Keratinocyte (primary cell): Measurements from ENCODE around the gene GNB1. TPM values are rescaled to one million over a fixed set of nuclear protein-coding genes. Genes with fewer than 3 reads are reported as not detected.

Source experiments
- DNase-seq: peaks from one replicate; pipeline ENCODE4 v3.0.0-alpha.2; 2011; ENCODE audit warnings: low read depth, missing footprints, low spot score
- FAIRE-seq: peaks from 2 replicates; lab custom pipeline; 2011; peaks lifted over from hg19 to GRCh38; lab: Jason Lieb, UNC
- H2AFZ ChIP-seq: 2 replicates; pipeline ENCODE4 v1.6.0; 2012; ENCODE audit warnings: low read length, control low read depth, inconsistent platforms; ENCODE audit not compliant: control insufficient read depth
- H3K27ac ChIP-seq: 2 replicates; pipeline ENCODE4 v1.5.1; 2011; ENCODE audit warnings: low read length; ENCODE audit not compliant: control insufficient read depth, insufficient read depth
- H3K27me3 ChIP-seq: 3 replicates; pipeline ENCODE4 v1.6.0; 2011; ENCODE audit warnings: low read length; ENCODE audit not compliant: control insufficient read depth, insufficient read depth; ENCODE audit errors: extremely low read depth
- H3K36me3 ChIP-seq, 2 experiments: 2 replicates in 1 of 2; 3 replicates in 1 of 2; pipeline ENCODE4 v1.5.1; 2011; ENCODE audit warnings: low read length in 2 of 2, mild to moderate bottlenecking in 1 of 2; ENCODE audit not compliant: control insufficient read depth in 2 of 2, insufficient read depth in 2 of 2; ENCODE audit errors: extremely low read depth in 1 of 2
- H3K4me1 ChIP-seq: 3 replicates; pipeline ENCODE4 v1.5.1; 2011; ENCODE audit warnings: low read length; ENCODE audit not compliant: control insufficient read depth, insufficient read depth; ENCODE audit errors: extremely low read depth
- H3K4me2 ChIP-seq: 3 replicates; pipeline ENCODE4 v1.6.0; 2011; ENCODE audit warnings: low read depth, low read length; ENCODE audit not compliant: control insufficient read depth, insufficient read depth; ENCODE audit errors: extremely low read depth
- H3K4me3 ChIP-seq, 3 experiments: fragments of 200-600 bp in 1 of 3; sonication (generic) in 1 of 3; 2 replicates in 2 of 3; 3 replicates in 1 of 3; pipeline ENCODE4 v1.5.1; 2011 to 2016; ENCODE audit warnings: low read length in 3 of 3, mild to moderate bottlenecking in 3 of 3, control low read depth in 2 of 3, inconsistent platforms in 1 of 3, low read depth in 1 of 3, mixed read lengths in 1 of 3, mixed run types in 1 of 3, moderate library complexity in 1 of 3; ENCODE audit not compliant: control insufficient read depth in 2 of 3, insufficient read depth in 2 of 3; ENCODE audit errors: extremely low read depth in 1 of 3
- H3K79me2 ChIP-seq: 2 replicates; pipeline ENCODE4 v1.6.0; 2012; ENCODE audit warnings: low read length; ENCODE audit not compliant: control insufficient read depth, insufficient read depth
- H3K9ac ChIP-seq: 3 replicates; pipeline ENCODE4 v1.6.0; 2011; ENCODE audit warnings: low read length; ENCODE audit not compliant: control insufficient read depth, insufficient read depth; ENCODE audit errors: extremely low read depth
- H3K9me1 ChIP-seq: 3 replicates; pipeline ENCODE4 v1.6.0; 2011; ENCODE audit warnings: low read length; ENCODE audit not compliant: control insufficient read depth, insufficient read depth; ENCODE audit errors: extremely low read depth
- H3K9me3 ChIP-seq: 2 replicates; pipeline ENCODE4 v1.5.1; 2012; ENCODE audit warnings: low read depth, low read length; ENCODE audit not compliant: control insufficient read depth
- H4K20me1 ChIP-seq: 3 replicates; pipeline ENCODE4 v1.6.0; 2011; ENCODE audit warnings: low read length; ENCODE audit not compliant: control insufficient read depth, insufficient read depth; ENCODE audit errors: extremely low read depth
- CTCF ChIP-seq, 3 experiments: IDR thresholded peaks in 1 of 3; conservative IDR thresholded peaks in 1 of 3; optimal IDR thresholded peaks in 1 of 3; 2 replicates in 2 of 3; 3 replicates in 1 of 3; pipeline versions ENCODE3 to v1.5.1; 2011; ENCODE audit warnings: low read length in 3 of 3, mild to moderate bottlenecking in 3 of 3, moderate library complexity in 2 of 3, control low read depth in 1 of 3, inconsistent platforms in 1 of 3; ENCODE audit not compliant: insufficient read depth in 2 of 3; ENCODE audit errors: extremely low read depth in 1 of 3
- EZH2 ChIP-seq: IDR thresholded peaks from one replicate; pipeline ENCODE4 v1.6.1; 2012; ENCODE audit warnings: inconsistent platforms, mild to moderate bottlenecking, low read length, moderate library complexity
- dilution Hi-C: fragments of 300-500 bp; cut with MboI; formaldehyde crosslinking; loops from one replicate; pipeline ENCODE4 v1.7.0; 2020; ENCODE audit warnings: low sequenced_read_pairs; ENCODE audit not compliant: extremely low pct_ligation_motif_present
- polyA plus RNA-seq, 5 experiments: library from polyadenylated mRNA; depleted of rRNA in 3 of 5; stranded (reverse) in 3 of 5; stranded (forward) in 1 of 5; unstranded in 1 of 5; fragments of >200 nt; gene quantifications; 1 replicate in 1 of 5; 2 replicates in 3 of 5; 3 replicates in 1 of 5; pipeline versions ENCODE4 v1.2.1 to v1.2.3, GENCODE V29; 2011 to 2012; ENCODE audit warnings: missing spikeins in 2 of 5, low read depth in 1 of 5, low replicate concordance in 1 of 5

GNB1 gene
- polyA plus RNA-seq, 1 donor (not counting 4 experiments of a cell fraction or from before 2014, with no cell fraction given), result 364 TPM

- H3K9me3 ChIP-seq, result no peaks in the 10 kb centered on the region
- DNase-seq, result no peak
- H3K9me1 ChIP-seq, result no peaks in the 10 kb centered on the region
- no peak for FAIRE-seq
- dilution Hi-C loops, result no loop called here
- H3K9ac ChIP-seq, result no peak overlapping the region
- no peaks in the 10 kb centered on the region for H3K79me2 ChIP-seq
- H3K4me1 ChIP-seq, result no peaks in the 10 kb centered on the region
- H3K4me3 ChIP-seq, result no peak overlapping the region
- H3K4me2 ChIP-seq, result no peak overlapping the region
- H3K27me3 ChIP-seq, result peaks cover 45% of the 10 kb centered on the region
- H3K36me3 ChIP-seq, result no peaks in the 10 kb centered on the region
- no peak for TF ChIP-seq EZH2
- no peak for TF ChIP-seq CTCF (optimal IDR thresholded peaks at IDR 0.05 in 1 of 3, IDR thresholded peaks at IDR 0.05 in 1 of 3, conservative IDR thresholded peaks at IDR 0.05 in 1 of 3; ENCODE audit: extremely low read depth in 1 of 3, insufficient read depth in 2 of 3, low read length in 3 of 3)
- H2AFZ ChIP-seq, result no peak overlapping the region
- H3K27ac ChIP-seq, result no peak overlapping the region
- no peaks in the 10 kb centered on the region for H4K20me1 ChIP-seq
These were observed 37.6 kb upstream of the GNB1 start for GRCh38 chr1:1928231-1929101.

DNA sequence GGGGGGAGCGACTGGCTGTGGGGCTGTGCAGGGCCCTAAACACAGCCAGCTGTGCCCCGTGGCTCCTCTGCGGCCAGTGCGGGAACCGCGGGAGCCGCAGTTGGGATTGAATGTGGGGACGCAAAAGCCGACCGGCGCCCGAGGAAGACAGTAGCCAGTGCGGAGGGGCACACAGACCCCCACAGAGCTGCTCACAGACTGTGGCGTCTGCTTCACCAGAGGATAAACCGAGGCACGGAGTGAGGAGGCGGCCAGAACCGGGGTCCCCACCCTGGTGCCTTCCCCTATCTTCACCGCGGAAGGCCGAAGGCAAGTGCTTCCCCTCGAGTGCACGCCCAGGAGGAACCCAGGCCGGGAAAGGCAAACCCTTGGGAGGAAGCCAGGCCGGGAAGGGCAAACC lies 36.9 kb upstream of the GNB1 start:
- no peak for DNase-seq
- H3K4me1 ChIP-seq, result no peaks in the 10 kb centered on the region
- H3K4me3 ChIP-seq, result no peak overlapping the region
- H3K27ac ChIP-seq, result no peak overlapping the region
- no peak overlapping the region for H2AFZ ChIP-seq
- no peaks in the 10 kb centered on the region for H3K9me3 ChIP-seq
- peaks cover 45% of the 10 kb centered on the region for H3K27me3 ChIP-seq
- FAIRE-seq, result no peak
- TF ChIP-seq CTCF (optimal IDR thresholded peaks at IDR 0.05 in 1 of 3, IDR thresholded peaks at IDR 0.05 in 1 of 3, conservative IDR thresholded peaks at IDR 0.05 in 1 of 3; ENCODE audit: extremely low read depth in 1 of 3, insufficient read depth in 2 of 3, low read length in 3 of 3) (no peak), EZH2 (no peak)
- no peak overlapping the region for H3K4me2 ChIP-seq
- no peaks in the 10 kb centered on the region for H3K79me2 ChIP-seq
- no peaks in the 10 kb centered on the region for H3K9me1 ChIP-seq
- no peaks in the 10 kb centered on the region for H4K20me1 ChIP-seq
- dilution Hi-C loops, result no loop called here
- no peak overlapping the region for H3K9ac ChIP-seq
- H3K36me3 ChIP-seq, result no peaks in the 10 kb centered on the region
